ENCODE data around the gene PCSK7. TPM values are rescaled to one million over a fixed set of nuclear protein-coding genes. Genes with fewer than 3 reads are reported as not detected.
"Not testable (repeated sequence)": the region's sequence is repeated elsewhere in the genome, so short reads cannot be mapped to it uniquely, and the experiment has no call there.

The PCSK7 gene
- total RNA-seq, 2 experiments from 2014 or later, result 97.6 to 97.9 TPM

DNA sequence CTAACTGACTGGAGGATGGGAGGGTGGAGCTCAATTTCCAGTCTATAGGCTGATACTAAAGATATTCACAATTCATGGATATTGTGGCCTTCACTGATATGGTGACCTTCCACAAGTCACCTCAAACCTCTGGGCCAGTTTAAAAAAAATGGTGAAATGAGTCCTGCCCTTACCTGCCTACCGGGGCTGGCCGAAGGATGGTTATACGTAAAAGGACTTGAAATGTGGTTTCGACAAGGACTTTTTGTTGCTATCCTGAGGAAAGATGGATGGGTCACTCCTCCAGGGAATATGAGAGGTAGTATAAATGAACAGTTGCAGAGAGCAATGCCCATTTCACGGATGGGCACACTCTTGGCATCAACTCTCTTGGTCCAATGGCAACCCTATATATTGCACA is 24.4 kb downstream of the PCSK7 start:
- H3K4me3 Mint-ChIP-seq; H3K27me3 Mint-ChIP-seq (ENCODE audit: low read depth); H3K27ac Mint-ChIP-seq; H3K9me3 Mint-ChIP-seq; CTCF ChIA-PET; H3K4me1 Mint-ChIP-seq (ENCODE audit: low read depth); DNase-seq: not testable (repeated sequence)
- peaks cover 16% of the 10 kb centered on the region for H3K36me3 Mint-ChIP-seq (ENCODE audit: low read depth)
- intact Hi-C loops (cut with micrococcal nuclease), result loop anchor here (5.0 kb wide), 1 partner anchor 75 kb away; no protein-coding TSS in a partner anchor

DNA sequence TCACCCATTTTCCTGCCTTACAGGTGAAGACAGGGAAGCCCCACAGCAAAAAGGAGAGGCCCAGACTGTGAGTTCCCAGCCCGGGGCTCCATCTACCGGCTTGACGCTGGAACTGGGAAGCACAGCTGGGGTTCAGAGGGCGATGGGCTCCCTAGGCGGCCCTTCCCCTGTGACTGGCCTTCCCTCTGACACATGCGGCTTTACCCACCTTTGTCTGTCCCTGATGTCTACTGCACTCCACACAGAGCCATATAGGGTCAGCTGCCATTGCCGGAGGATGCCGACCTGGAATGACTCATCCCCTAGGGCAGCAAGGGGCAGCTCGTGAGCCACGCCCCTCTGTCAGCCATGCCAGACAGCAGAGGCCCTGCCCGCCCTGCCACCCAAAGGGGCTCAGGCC is 25.0 kb downstream of the PCSK7 start:
- CTCF ChIA-PET; H3K27me3 Mint-ChIP-seq (ENCODE audit: low read depth); H3K4me3 Mint-ChIP-seq; H3K9me3 Mint-ChIP-seq; H3K4me1 Mint-ChIP-seq (ENCODE audit: low read depth); DNase-seq; H3K27ac Mint-ChIP-seq: not testable (repeated sequence)
- intact Hi-C loops (cut with micrococcal nuclease), result loop anchor here (5.0 kb wide), 1 partner anchor 75 kb away; no protein-coding TSS in a partner anchor
- H3K36me3 Mint-ChIP-seq (ENCODE audit: low read depth), result peaks cover 16% of the 10 kb centered on the region

DNA sequence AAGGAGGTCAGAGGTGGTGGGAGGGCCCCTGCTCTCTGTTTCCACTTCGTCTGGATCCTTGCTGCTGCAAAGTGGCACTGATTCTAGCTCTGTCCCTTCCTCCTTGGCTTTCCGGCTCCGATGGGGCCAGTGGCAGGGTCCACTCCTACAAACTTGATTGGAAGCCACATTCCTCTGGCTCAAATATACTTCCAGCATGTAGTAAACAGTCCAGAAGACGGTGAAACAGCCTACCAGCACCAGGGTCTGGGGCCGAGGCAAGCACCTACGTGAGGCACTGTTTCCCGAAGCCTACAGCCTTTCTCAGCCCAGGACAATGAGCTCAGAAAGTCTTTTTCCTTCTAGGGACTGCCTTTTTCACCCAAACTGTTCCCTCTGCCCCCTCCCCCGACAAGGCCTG is 25.8 kb downstream of the PCSK7 start:
- H3K4me3 Mint-ChIP-seq; H3K27ac Mint-ChIP-seq; DNase-seq; H3K4me1 Mint-ChIP-seq (ENCODE audit: low read depth); H3K9me3 Mint-ChIP-seq; H3K27me3 Mint-ChIP-seq (ENCODE audit: low read depth); CTCF ChIA-PET: not testable (repeated sequence)
- intact Hi-C loops (cut with micrococcal nuclease), result loop anchor here (5.0 kb wide), 1 partner anchor 74 kb away; no protein-coding TSS in a partner anchor
- peaks cover 11% of the 10 kb centered on the region for H3K36me3 Mint-ChIP-seq (ENCODE audit: low read depth)

DNA sequence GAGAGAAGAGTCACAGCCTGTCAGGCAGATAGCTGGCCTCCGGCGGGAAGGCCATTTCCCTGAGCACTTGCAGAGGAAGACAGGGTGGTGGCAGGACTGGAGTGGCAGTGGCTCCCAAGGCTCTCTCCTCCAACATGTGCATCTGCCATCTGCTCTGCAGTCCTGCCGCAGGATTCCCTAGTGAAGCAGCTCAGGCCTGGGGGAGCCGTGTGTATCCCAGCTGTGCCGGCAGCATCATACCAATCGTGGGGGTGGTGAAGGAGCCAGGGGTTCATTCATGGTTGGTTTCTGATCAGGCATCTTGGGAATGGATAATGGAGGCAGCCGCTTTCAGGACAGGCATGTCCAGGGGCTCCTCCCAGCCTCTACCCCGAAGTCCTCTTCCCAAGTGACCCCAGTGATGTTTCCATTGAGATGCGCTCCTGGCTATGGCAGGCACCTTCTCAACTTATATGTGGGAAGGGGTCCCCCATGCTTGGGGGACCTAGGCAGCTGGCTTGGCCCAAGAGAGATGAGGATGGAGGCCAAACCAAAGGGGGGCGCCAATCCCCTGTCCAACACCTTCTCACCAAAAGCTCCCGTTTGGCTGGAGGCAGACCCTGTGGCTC is 26.6 kb downstream of the PCSK7 start:
- H3K4me1 Mint-ChIP-seq (ENCODE audit: low read depth), result no peaks in the 10 kb centered on the region
- CTCF ChIA-PET, result no interaction called here
- H3K4me3 Mint-ChIP-seq, result no peak overlapping the region
- no peak overlapping the region for H3K27ac Mint-ChIP-seq
- no peaks in the 10 kb centered on the region for H3K27me3 Mint-ChIP-seq (ENCODE audit: low read depth)
- H3K9me3 Mint-ChIP-seq, result no peaks in the 10 kb centered on the region
- H3K36me3 Mint-ChIP-seq (ENCODE audit: low read depth), result peaks cover 11% of the 10 kb centered on the region
- intact Hi-C loops (cut with micrococcal nuclease), result loop anchor here (5.0 kb wide), 1 partner anchor 73 kb away; no protein-coding TSS in a partner anchor
- no peak for DNase-seq

DNA sequence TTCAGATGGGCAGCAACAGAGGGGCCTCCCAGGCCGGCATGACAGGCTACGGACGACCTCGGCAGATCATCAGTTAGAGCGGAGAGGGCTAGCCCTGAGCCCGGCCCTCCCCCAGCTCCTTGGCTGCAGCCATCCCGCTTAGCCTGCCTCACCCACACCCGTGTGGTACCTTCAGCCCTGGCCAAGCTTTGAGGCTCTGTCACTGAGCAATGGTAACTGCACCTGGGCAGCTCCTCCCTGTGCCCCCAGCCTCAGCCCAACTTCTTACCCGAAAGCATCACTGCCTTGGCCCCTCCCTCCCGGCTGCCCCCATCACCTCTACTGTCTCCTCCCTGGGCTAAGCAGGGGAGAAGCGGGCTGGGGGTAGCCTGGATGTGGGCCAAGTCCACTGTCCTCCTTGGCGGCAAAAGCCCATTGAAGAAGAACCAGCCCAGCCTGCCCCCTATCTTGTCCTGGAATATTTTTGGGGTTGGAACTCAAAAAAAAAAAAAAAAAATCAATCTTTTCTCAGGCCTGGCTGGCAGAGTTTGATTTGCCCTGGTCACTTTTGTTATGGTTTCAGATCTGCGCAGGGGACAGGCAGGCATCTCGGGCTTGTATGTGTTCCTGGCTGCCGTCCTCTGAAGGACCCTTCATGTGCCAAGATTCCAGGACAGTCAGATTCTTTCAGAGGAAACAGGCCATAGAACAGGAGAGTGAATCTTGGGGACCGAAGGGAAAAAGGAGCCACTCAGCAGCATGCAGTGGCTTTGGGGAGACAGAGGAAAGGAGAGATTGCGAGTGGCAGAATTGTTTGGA is 27.4 kb downstream of the PCSK7 start:
- H3K27ac Mint-ChIP-seq, result no peak overlapping the region
- no peaks in the 10 kb centered on the region for H3K27me3 Mint-ChIP-seq (ENCODE audit: low read depth)
- intact Hi-C loops (cut with micrococcal nuclease), result loop anchor here (5.0 kb wide), 1 partner anchor 72 kb away; no protein-coding TSS in a partner anchor
- peaks cover 8% of the 10 kb centered on the region for H3K36me3 Mint-ChIP-seq (ENCODE audit: low read depth)
- no peak for DNase-seq
- CTCF ChIA-PET, result no interaction called here
- no peaks in the 10 kb centered on the region for H3K9me3 Mint-ChIP-seq
- no peaks in the 10 kb centered on the region for H3K4me1 Mint-ChIP-seq (ENCODE audit: low read depth)
- H3K4me3 Mint-ChIP-seq, result no peak overlapping the region

DNA sequence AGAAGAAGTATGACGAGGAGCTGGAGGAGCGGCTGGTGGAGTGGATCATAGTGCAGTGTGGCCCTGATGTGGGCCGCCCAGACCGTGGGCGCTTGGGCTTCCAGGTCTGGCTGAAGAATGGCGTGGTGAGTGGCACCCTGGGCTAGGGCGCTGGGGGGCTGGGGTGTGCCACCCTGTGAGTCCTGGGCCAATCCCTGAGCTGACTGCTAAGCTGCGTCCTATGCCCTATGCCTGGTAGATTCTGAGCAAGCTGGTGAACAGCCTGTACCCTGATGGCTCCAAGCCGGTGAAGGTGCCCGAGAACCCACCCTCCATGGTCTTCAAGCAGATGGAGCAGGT is 28.8 kb downstream of the PCSK7 start:
- DNase-seq, result no peak
- no peak overlapping the region for H3K27ac Mint-ChIP-seq
- no peak overlapping the region for H3K4me3 Mint-ChIP-seq
- intact Hi-C loops (cut with micrococcal nuclease), result no loop called here
- H3K36me3 Mint-ChIP-seq (ENCODE audit: low read depth), result peaks cover 8% of the 10 kb centered on the region
- no peaks in the 10 kb centered on the region for H3K9me3 Mint-ChIP-seq
- H3K27me3 Mint-ChIP-seq (ENCODE audit: low read depth), result no peaks in the 10 kb centered on the region
- no peaks in the 10 kb centered on the region for H3K4me1 Mint-ChIP-seq (ENCODE audit: low read depth)
- CTCF ChIA-PET, result interaction anchor here (1.4 to 1.7 kb wide), 3 partner anchors 22 to 222 kb away, joined by 4 to 6 read pairs (median 5); no protein-coding TSS in a partner anchor

DNA sequence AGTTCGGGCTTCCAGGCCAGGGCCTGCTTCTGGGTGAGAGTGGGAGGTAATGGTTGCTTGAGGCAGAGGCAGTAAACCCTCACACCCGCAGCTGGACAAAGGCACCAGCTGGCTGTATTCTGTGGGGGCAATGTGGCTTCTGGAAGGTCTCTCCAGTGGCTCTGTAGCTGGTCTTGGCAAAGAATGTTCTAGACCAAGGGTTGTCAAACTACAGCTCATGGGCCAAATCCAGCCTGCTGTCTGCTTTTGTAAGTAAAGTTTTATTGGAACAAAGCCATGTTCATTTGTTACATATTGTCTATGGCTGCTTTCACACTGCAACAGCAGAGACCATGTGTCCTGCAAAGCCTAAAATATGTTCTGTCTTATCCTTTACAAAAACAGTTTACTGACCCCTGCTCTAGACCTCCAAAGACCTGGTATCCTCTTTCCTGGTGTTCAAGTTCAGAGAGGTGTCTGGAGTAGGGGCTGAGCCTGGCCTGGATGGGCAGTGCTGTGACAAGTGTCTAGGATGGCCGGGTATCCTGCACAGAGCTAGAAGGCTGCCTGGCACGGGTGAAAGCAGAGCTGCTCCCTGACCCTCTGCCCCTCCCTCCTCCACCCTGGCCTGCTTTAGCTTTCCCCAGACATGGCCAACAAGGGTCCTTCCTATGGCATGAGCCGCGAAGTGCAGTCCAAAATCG is 29.3 kb downstream of the PCSK7 start:
- no peak for DNase-seq
- Mint-ChIP-seq H3K4me3 (no peak overlapping the region), H3K9me3 (no peaks in the 10 kb centered on the region), H3K4me1 (ENCODE audit: low read depth) (no peaks in the 10 kb centered on the region), H3K36me3 (ENCODE audit: low read depth) (peaks cover 8% of the 10 kb centered on the region), H3K27ac (no peak overlapping the region), H3K27me3 (ENCODE audit: low read depth) (no peaks in the 10 kb centered on the region)
- intact Hi-C loops (cut with micrococcal nuclease), result no loop called here
- CTCF ChIA-PET, result interaction anchor here (1.4 to 1.7 kb wide), 3 partner anchors 21 to 223 kb away, joined by 4 to 6 read pairs (median 5); no protein-coding TSS in a partner anchor

DNA sequence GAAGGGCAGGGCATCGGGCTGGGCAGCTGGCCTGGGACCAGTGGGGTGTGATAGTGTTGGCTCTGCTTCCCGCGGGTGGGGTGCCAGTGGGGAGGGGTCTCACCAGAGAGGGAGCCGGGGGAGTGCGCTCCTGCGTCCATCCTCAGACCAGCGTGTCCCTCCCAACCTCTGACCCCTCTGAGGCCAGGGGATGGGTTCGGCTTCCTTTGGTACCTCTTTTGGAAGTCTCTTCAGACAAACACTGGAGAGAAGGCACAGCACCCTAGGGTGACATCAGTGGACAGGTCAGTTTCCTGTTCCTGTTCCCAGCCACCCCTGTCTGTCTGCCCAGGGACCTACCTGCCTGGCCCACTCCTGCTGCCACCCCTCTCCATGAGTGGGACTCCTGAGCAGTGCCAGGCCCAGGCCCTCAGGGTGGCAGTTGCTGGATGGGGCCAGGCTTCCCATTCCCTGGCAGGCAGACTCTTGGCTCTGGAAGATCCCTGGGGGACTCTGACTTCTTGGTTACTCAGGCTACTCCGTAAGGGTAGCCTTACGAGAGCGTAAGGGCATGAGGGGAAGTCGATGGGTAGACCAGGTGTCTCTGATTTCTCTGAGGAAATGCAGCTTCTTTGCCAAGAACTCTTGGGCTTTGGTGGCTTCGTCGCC is 30.1 kb downstream of the PCSK7 start:
- DNase-seq, result no peak
- no peaks in the 10 kb centered on the region for H3K9me3 Mint-ChIP-seq
- H3K4me1 Mint-ChIP-seq (ENCODE audit: low read depth), result no peaks in the 10 kb centered on the region
- no peak overlapping the region for H3K27ac Mint-ChIP-seq
- no peak overlapping the region for H3K4me3 Mint-ChIP-seq
- H3K36me3 Mint-ChIP-seq (ENCODE audit: low read depth), result peaks cover 8% of the 10 kb centered on the region
- intact Hi-C loops (cut with micrococcal nuclease), result no loop called here
- no peaks in the 10 kb centered on the region for H3K27me3 Mint-ChIP-seq (ENCODE audit: low read depth)
- CTCF ChIA-PET, result interaction anchor here (1.4 to 1.7 kb wide), 3 partner anchors 21 to 224 kb away, joined by 4 to 6 read pairs (median 5); no protein-coding TSS in a partner anchor

DNA sequence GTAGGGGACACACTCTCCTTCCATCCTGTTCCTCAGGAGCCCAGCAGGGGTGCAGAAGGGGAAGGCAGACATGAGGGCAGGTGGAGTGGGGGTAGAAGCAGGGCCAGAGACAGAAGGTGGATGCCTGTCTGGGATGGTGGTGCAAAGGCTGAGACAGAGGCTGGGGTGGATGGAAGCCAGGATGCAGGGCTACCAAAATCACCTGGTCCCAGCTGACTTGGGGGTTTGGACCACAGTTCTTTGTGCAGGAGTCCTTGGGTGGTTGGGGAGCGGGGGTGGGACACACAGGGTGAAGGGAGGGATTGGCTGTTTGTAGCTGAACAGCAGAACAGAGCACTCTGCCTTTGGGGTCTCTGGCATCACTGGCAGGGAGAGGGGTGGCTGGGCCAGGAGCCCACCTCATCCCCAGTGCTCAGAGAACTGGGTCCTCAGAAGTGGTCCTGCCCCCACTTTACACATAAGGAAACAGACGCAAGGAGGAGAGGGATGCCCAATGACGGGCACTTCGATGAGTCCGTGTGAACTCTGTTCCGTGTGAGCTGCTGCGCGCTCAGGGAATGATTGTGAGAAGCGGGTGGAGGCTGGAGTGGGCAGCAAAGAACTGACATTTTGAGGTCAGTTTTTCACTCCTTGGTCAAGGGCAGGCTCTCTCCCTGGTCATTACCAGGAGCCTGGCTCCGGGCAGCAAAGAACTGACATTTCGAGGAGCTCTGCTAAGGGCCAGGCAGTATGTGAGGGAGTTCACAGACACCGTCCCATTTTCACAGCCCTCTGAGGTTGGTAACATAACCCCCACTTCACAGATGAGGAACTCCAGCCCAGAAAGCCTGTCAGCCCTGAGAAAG is 30.8 kb downstream of the PCSK7 start:
- no peaks in the 10 kb centered on the region for H3K4me1 Mint-ChIP-seq (ENCODE audit: low read depth)
- no peaks in the 10 kb centered on the region for H3K9me3 Mint-ChIP-seq
- H3K27ac Mint-ChIP-seq, result no peak overlapping the region
- H3K27me3 Mint-ChIP-seq (ENCODE audit: low read depth), result no peaks in the 10 kb centered on the region
- CTCF ChIA-PET, result no interaction called here
- peaks cover 7% of the 10 kb centered on the region for H3K36me3 Mint-ChIP-seq (ENCODE audit: low read depth)
- H3K4me3 Mint-ChIP-seq, result no peak overlapping the region
- no peak for DNase-seq
- intact Hi-C loops (cut with micrococcal nuclease), result no loop called here

DNA sequence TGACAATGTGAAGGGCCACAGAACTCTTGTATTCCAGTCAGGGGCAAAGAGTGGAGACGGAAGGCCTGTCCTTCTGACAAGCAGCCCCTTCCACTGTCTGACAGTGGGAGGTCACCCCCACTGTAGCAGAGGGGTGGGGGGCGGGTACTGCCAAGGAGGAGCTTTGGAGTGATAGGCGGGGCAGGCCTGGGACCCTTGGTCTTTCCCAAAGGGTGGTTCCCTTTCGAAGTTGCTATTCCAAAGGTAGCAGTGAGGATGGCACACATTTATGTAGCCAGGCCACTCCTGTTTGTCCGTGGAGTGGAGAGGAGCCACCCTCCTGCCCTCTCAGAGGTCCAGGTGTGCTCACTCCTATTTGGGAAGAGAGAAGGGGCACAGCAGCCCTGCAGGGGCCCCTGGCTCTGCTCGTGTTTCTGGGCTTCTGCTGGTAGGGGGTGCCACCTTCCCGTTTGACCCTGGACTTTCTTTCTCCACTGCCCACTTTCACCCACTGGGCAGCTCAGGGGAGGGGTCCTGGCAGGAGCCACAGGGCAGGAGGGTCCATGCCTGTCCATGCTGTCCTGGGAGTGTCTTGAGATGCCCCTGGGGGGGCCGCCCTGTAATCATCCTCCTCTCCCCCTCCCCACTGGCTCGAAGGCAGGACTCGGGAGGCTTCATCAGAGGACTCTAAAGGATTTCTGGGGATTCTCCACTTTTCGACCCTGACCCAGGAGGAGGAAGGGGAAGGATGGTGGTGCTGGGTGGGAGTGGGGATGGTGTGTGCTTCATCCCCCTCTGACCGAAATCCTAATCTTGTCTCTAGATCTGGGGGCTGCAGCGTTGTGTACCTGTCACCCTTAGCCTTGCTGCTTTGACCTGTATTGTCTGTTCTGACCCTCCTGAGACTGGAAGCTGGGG is 31.7 kb downstream of the PCSK7 start:
- no peak overlapping the region for H3K27ac Mint-ChIP-seq
- CTCF ChIA-PET, result interaction anchor here (0.7 to 1.6 kb wide), 2 partner anchors 19 to 403 kb away, joined by 3 to 4 read pairs; no protein-coding TSS in a partner anchor
- intact Hi-C loops (cut with micrococcal nuclease), result no loop called here
- no peak overlapping the region for H3K4me3 Mint-ChIP-seq
- H3K36me3 Mint-ChIP-seq (ENCODE audit: low read depth), result peaks cover 9% of the 10 kb centered on the region
- no peak for DNase-seq
- no peaks in the 10 kb centered on the region for H3K27me3 Mint-ChIP-seq (ENCODE audit: low read depth)
- no peaks in the 10 kb centered on the region for H3K4me1 Mint-ChIP-seq (ENCODE audit: low read depth)
- H3K9me3 Mint-ChIP-seq, result no peaks in the 10 kb centered on the region

Data from activated naive CD4-positive, alpha-beta T cell treated with anti-CD3 and anti-CD28 coated beads for 36 hours (primary cell).